PFSK-1 (cell line): ENCODE results near the gene ZNF674.

ENCODE experiments used
- FOXP2 ChIP-seq: optimal IDR thresholded peaks from 2 replicates; pipeline ENCODE3; 2011; ENCODE audit warnings: borderline replicate concordance, control low read depth, inconsistent platforms; ENCODE audit not compliant: insufficient read depth; ENCODE audit errors: extremely low read length, extremely low read depth
- POLR2AphosphoS5 ChIP-seq: IDR thresholded peaks from 2 replicates; pipeline ENCODE4 v1.6.1; 2012; ENCODE audit warnings: low read depth, mild to moderate bottlenecking, control low read depth, low read length, moderate library complexity
- REST ChIP-seq, 2 experiments: IDR thresholded peaks; 2 replicates each; pipeline versions ENCODE4 v1.6.1 to v1.8.0; 2011 to 2012; ENCODE audit warnings: low read depth in 2 of 2, low read length in 2 of 2, control low read depth in 1 of 2, inconsistent platforms in 1 of 2, mild to moderate bottlenecking in 1 of 2, moderate library complexity in 1 of 2; ENCODE audit not compliant: insufficient read depth in 1 of 2
- SIN3A ChIP-seq: IDR thresholded peaks from 2 replicates; pipeline ENCODE4 v1.6.1; 2012; ENCODE audit warnings: mild to moderate bottlenecking, low read length, moderate library complexity, borderline replicate concordance; ENCODE audit not compliant: insufficient read depth
- TAF1 ChIP-seq: IDR thresholded peaks from 2 replicates; pipeline ENCODE4 v1.6.1; 2012; ENCODE audit warnings: low read length, control low read depth, borderline replicate concordance; ENCODE audit not compliant: insufficient read depth

- no peak for TF ChIP-seq TAF1
- TF ChIP-seq POLR2AphosphoS5: no peak
- no peak for TF ChIP-seq REST (IDR thresholded peaks at IDR 0.05; ENCODE audit: insufficient read depth in 1 of 2, low read depth in 2 of 2, low read length in 2 of 2)
- no peak for TF ChIP-seq FOXP2
- TF ChIP-seq SIN3A: no peak
These were observed 42.5 kb upstream of the ZNF674 start for GRCh38 chrX:46587753-46588171.
